ENCODE results near the gene DGCR8.

DGCR8 gene

GRCh38 chr22:20040327-20041200 lies 39.5 kb upstream of the DGCR8 start:
- Histone ChIP-seq H3K4me3 (ENCODE audit: low read length) (no peak overlapping the region), H3K9me3 (ENCODE audit: control insufficient read depth, low read length) (no peaks in the 10 kb centered on the region), H3K9ac (ENCODE audit: low read length) (no peak overlapping the region), H3K36me3 (ENCODE audit: control insufficient read depth, insufficient read depth, low read length) (peaks cover 6% of the 10 kb centered on the region), H3K27me3 (ENCODE audit: control insufficient read depth, insufficient read depth, low read length) (no peaks in the 10 kb centered on the region), H3K4me1 (ENCODE audit: control insufficient read depth, insufficient read depth, low read length) (no peaks in the 10 kb centered on the region)

- H3K9ac ChIP-seq (ENCODE audit: low read length) = no peak overlapping the region
- H3K4me1 ChIP-seq (ENCODE audit: control insufficient read depth, insufficient read depth, low read length) = no peaks in the 10 kb centered on the region
- no peaks in the 10 kb centered on the region for H3K9me3 ChIP-seq (ENCODE audit: control insufficient read depth, low read length)
- H3K36me3 ChIP-seq (ENCODE audit: control insufficient read depth, insufficient read depth, low read length) = peaks cover 6% of the 10 kb centered on the region
- H3K4me3 ChIP-seq (ENCODE audit: low read length) = no peak overlapping the region
- no peaks in the 10 kb centered on the region for H3K27me3 ChIP-seq (ENCODE audit: control insufficient read depth, insufficient read depth, low read length)
Measured at GRCh38 chr22:20043057-20043996, 36.7 kb upstream of the DGCR8 start.

- Histone ChIP-seq H3K4me3 (ENCODE audit: low read length) (no peak overlapping the region), H3K9me3 (ENCODE audit: control insufficient read depth, low read length) (no peaks in the 10 kb centered on the region), H3K4me1 (ENCODE audit: control insufficient read depth, insufficient read depth, low read length) (no peaks in the 10 kb centered on the region), H3K36me3 (ENCODE audit: control insufficient read depth, insufficient read depth, low read length) (peaks cover 6% of the 10 kb centered on the region), H3K9ac (ENCODE audit: low read length) (no peak overlapping the region), H3K27me3 (ENCODE audit: control insufficient read depth, insufficient read depth, low read length) (no peaks in the 10 kb centered on the region)
Measured at GRCh38 chr22:20043997-20044342, 36.1 kb upstream of the DGCR8 start.

GRCh38 chr22:20044495-20045151 lies 35.4 kb upstream of the DGCR8 start:
- Histone ChIP-seq H3K9ac (ENCODE audit: low read length) (no peak overlapping the region), H3K9me3 (ENCODE audit: control insufficient read depth, low read length) (no peaks in the 10 kb centered on the region), H3K36me3 (ENCODE audit: control insufficient read depth, insufficient read depth, low read length) (peaks cover 6% of the 10 kb centered on the region), H3K4me3 (ENCODE audit: low read length) (no peak overlapping the region), H3K4me1 (ENCODE audit: control insufficient read depth, insufficient read depth, low read length) (no peaks in the 10 kb centered on the region), H3K27me3 (ENCODE audit: control insufficient read depth, insufficient read depth, low read length) (no peaks in the 10 kb centered on the region)

GRCh38 chr22:20046730-20047129 lies 33.3 kb upstream of the DGCR8 start:
- Histone ChIP-seq H3K4me1 (ENCODE audit: control insufficient read depth, insufficient read depth, low read length) (no peaks in the 10 kb centered on the region), H3K9me3 (ENCODE audit: control insufficient read depth, low read length) (no peaks in the 10 kb centered on the region), H3K27me3 (ENCODE audit: control insufficient read depth, insufficient read depth, low read length) (no peaks in the 10 kb centered on the region), H3K9ac (ENCODE audit: low read length) (no peak overlapping the region), H3K4me3 (ENCODE audit: low read length) (no peak overlapping the region), H3K36me3 (ENCODE audit: control insufficient read depth, insufficient read depth, low read length) (peaks cover 6% of the 10 kb centered on the region)

GRCh38 chr22:20051927-20052308 lies 28.1 kb upstream of the DGCR8 start:
- Histone ChIP-seq H3K27me3 (ENCODE audit: control insufficient read depth, insufficient read depth, low read length) (no peaks in the 10 kb centered on the region), H3K4me1 (ENCODE audit: control insufficient read depth, insufficient read depth, low read length) (peaks cover 11% of the 10 kb centered on the region), H3K4me3 (ENCODE audit: low read length) (no peak overlapping the region), H3K9ac (ENCODE audit: low read length) (no peak overlapping the region), H3K9me3 (ENCODE audit: control insufficient read depth, low read length) (no peaks in the 10 kb centered on the region), H3K36me3 (ENCODE audit: control insufficient read depth, insufficient read depth, low read length) (no peaks in the 10 kb centered on the region)

- Histone ChIP-seq H3K9ac (ENCODE audit: low read length) (peak overlapping the region; percentile 22), H3K4me1 (ENCODE audit: control insufficient read depth, insufficient read depth, low read length) (peaks cover 11% of the 10 kb centered on the region), H3K36me3 (ENCODE audit: control insufficient read depth, insufficient read depth, low read length) (no peaks in the 10 kb centered on the region), H3K9me3 (ENCODE audit: control insufficient read depth, low read length) (no peaks in the 10 kb centered on the region), H3K27me3 (ENCODE audit: control insufficient read depth, insufficient read depth, low read length) (no peaks in the 10 kb centered on the region), H3K4me3 (ENCODE audit: low read length) (no peak overlapping the region)
Measured at GRCh38 chr22:20052309-20053259, 27.5 kb upstream of the DGCR8 start.

GRCh38 chr22:20053407-20054033 lies 26.5 kb upstream of the DGCR8 start:
- Histone ChIP-seq H3K27me3 (ENCODE audit: control insufficient read depth, insufficient read depth, low read length) (no peaks in the 10 kb centered on the region), H3K9me3 (ENCODE audit: control insufficient read depth, low read length) (no peaks in the 10 kb centered on the region), H3K36me3 (ENCODE audit: control insufficient read depth, insufficient read depth, low read length) (no peaks in the 10 kb centered on the region), H3K4me3 (ENCODE audit: low read length) (no peak overlapping the region), H3K4me1 (ENCODE audit: control insufficient read depth, insufficient read depth, low read length) (peaks cover 11% of the 10 kb centered on the region), H3K9ac (ENCODE audit: low read length) (no peak overlapping the region)

- H3K4me3 ChIP-seq (ENCODE audit: low read length) = no peak overlapping the region
- no peaks in the 10 kb centered on the region for H3K9me3 ChIP-seq (ENCODE audit: control insufficient read depth, low read length)
- H3K9ac ChIP-seq (ENCODE audit: low read length) = no peak overlapping the region
- H3K36me3 ChIP-seq (ENCODE audit: control insufficient read depth, insufficient read depth, low read length) = no peaks in the 10 kb centered on the region
- peaks cover 11% of the 10 kb centered on the region for H3K4me1 ChIP-seq (ENCODE audit: control insufficient read depth, insufficient read depth, low read length)
- H3K27me3 ChIP-seq (ENCODE audit: control insufficient read depth, insufficient read depth, low read length) = no peaks in the 10 kb centered on the region
Measured at GRCh38 chr22:20054034-20054427, 26.0 kb upstream of the DGCR8 start.

GRCh38 chr22:20054485-20054884 lies 25.6 kb upstream of the DGCR8 start:
- H3K9ac ChIP-seq (ENCODE audit: low read length) = no peak overlapping the region
- no peaks in the 10 kb centered on the region for H3K36me3 ChIP-seq (ENCODE audit: control insufficient read depth, insufficient read depth, low read length)
- H3K4me1 ChIP-seq (ENCODE audit: control insufficient read depth, insufficient read depth, low read length) = peaks cover 11% of the 10 kb centered on the region
- H3K9me3 ChIP-seq (ENCODE audit: control insufficient read depth, low read length) = no peaks in the 10 kb centered on the region
- no peak overlapping the region for H3K4me3 ChIP-seq (ENCODE audit: low read length)
- no peaks in the 10 kb centered on the region for H3K27me3 ChIP-seq (ENCODE audit: control insufficient read depth, insufficient read depth, low read length)

GRCh38 chr22:20055144-20055543 lies 24.9 kb upstream of the DGCR8 start:
- H3K27me3 ChIP-seq (ENCODE audit: control insufficient read depth, insufficient read depth, low read length) = no peaks in the 10 kb centered on the region
- H3K9me3 ChIP-seq (ENCODE audit: control insufficient read depth, low read length) = no peaks in the 10 kb centered on the region
- no peak overlapping the region for H3K4me3 ChIP-seq (ENCODE audit: low read length)
- no peak overlapping the region for H3K9ac ChIP-seq (ENCODE audit: low read length)
- peaks cover 11% of the 10 kb centered on the region for H3K4me1 ChIP-seq (ENCODE audit: control insufficient read depth, insufficient read depth, low read length)
- H3K36me3 ChIP-seq (ENCODE audit: control insufficient read depth, insufficient read depth, low read length) = no peaks in the 10 kb centered on the region
